Ovary (tissue), 9 donors: ENCODE data around the gene LRRN4CL. TPM values are rescaled to one million over a fixed set of nuclear protein-coding genes. Genes with fewer than 3 reads are reported as not detected.

ENCODE experiments used
- DNase-seq, 5 donors: peaks; one replicate each; pipeline ENCODE4 v3.0.0-alpha.2; 2019 to 2020
- H3K27ac ChIP-seq, 2 donors: fragments of 200-600 bp; one replicate each; pipeline versions ENCODE4 v1.5.1 to v1.8.0; 2019 to 2022
- H3K27me3 ChIP-seq: fragments of 200-600 bp; one replicate; pipeline ENCODE4 v1.8.0; 2022
- H3K36me3 ChIP-seq: fragments of 200-600 bp; sonication (generic); one replicate; pipeline ENCODE4 v1.5.1; 2019
- H3K4me1 ChIP-seq: one replicate; pipeline ENCODE4 v1.8.1; 2013; ENCODE audit warnings: mild to moderate bottlenecking, moderate library complexity; ENCODE audit not compliant: insufficient read depth
- H3K4me3 ChIP-seq: fragments of 200-600 bp; sonication (generic); one replicate; pipeline ENCODE4 v1.5.1; 2017
- H3K9me3 ChIP-seq, 2 donors: fragments of 200-600 bp in 1 of 2; sonication (generic) in 1 of 2; one replicate each; pipeline versions ENCODE4 v1.5.1 to v1.8.1; 2013 to 2019; ENCODE audit warnings: mild to moderate bottlenecking in 1 of 2, moderate library complexity in 1 of 2
- EP300 ChIP-seq: sonication (generic); formaldehyde crosslinking; IDR thresholded peaks from one replicate; pipeline ENCODE4 v1.6.1; 2017; ENCODE audit warnings: antibody characterized with exemption
- POLR2A ChIP-seq: fragments of 450-650 bp; IDR thresholded peaks from one replicate; pipeline ENCODE4 v1.6.1; 2017; ENCODE audit warnings: antibody characterized with exemption, mild to moderate bottlenecking, moderate library complexity
- WGBS, 3 donors: extraction: QIAGEN DNeasy Blood & Tissue Kit in 1 of 3; methylation state at CpG; one replicate each; pipeline versions ENCODE4 v1.1.5 to v1.1.7; 2013 to 2017; 5-methylcytosine and 5-hydroxymethylcytosine counted together
- intact Hi-C, 4 donors: fragments of 100-400 bp; cut with DNase I; formaldehyde crosslinking; loops; one replicate each; pipeline versions ENCODE4 v1.11.0 to v1.15.1; 2022 to 2023
- polyA plus RNA-seq, 2 donors: library from polyadenylated mRNA; stranded (reverse); fragments of 200-250 nt in 1 of 2; fragments of 350-450 nt in 1 of 2; fragmentation: Illumina TruSeq in 1 of 2; extraction: RNeasy Lipid Tissue Mini Kit (QIAGEN cat#74804) in 1 of 2; gene quantifications; one replicate each; pipeline ENCODE4 v1.2.3, GENCODE V29; 2013 to 2014
- total RNA-seq, 7 donors: library from RNA; depleted of rRNA in 2 of 7; stranded (reverse); fragments of >200 nt in 2 of 7; fragmentation: NEBNext Ultra II Directional in 3 of 7; extraction: Animal tissue kit (Norgen Biotek cat#: 25700) in 3 of 7; gene quantifications; one replicate each; pipeline versions ENCODE4 v1.1.0 to v1.2.4, GENCODE V29; 2016 to 2023
- TF ChIP-seq, protein P1 (sequence below), 3 donors: fragments of 450-650 bp in 2 of 3; fragments of 200-600 bp in 1 of 3; IDR thresholded peaks; one replicate each; pipeline versions ENCODE4 v1.5.1 to v1.8.0; 2016 to 2022; ENCODE audit warnings: antibody characterized with exemption in 3 of 3, mild to moderate bottlenecking in 1 of 3
- donor health status: DM: no; HTN: no; CAD: no; lungs with moderate emphysema.
- donor health status: DM: no; HTN: no; CAD: no.
- donor health status: Bipolar disorder and iron deficiency.
- donor health status: DM: yes; HTN: yes; CAD: no.
- donor health status: DM: no; HTN: no; CAD: no.
- donor health status: DM: yes; HTN: yes; CAD: no.

Gene LRRN4CL
- total and polyA plus RNA-seq, 9 donors: 18.5 to 38.6 (median 25.5) TPM

DNA sequence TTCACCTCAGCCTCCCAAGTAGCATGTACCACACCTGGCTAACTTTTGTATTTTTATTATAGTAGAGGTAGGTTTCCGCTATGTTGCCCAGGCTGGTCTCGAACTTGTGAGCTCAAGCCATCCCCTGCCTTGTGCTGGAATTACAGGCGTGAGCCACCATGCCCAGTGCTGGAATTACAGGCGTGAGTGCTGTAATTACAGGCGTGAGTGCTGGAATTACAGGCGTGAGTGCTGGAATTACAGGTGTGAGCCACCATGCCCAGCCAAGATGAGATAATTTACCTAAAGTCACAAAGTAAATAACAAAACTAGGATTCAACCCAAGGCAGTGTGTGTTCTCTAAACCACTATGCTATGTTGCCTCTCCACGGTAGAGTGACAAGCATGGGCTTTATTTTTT is 6.8 kb downstream of the LRRN4CL start:
- Histone ChIP-seq H3K4me1 (peaks cover 4% of the 10 kb centered on the region), H3K36me3 (no peaks in the 10 kb centered on the region), H3K4me3 (no peak overlapping the region), H3K27me3 (no peaks in the 10 kb centered on the region), H3K9me3 (no peaks in the 10 kb centered on the region), H3K27ac (no peak overlapping the region)
- intact Hi-C loops: no loop called here
- no peak for TF ChIP-seq EP300
- TF ChIP-seq, protein P1, sequence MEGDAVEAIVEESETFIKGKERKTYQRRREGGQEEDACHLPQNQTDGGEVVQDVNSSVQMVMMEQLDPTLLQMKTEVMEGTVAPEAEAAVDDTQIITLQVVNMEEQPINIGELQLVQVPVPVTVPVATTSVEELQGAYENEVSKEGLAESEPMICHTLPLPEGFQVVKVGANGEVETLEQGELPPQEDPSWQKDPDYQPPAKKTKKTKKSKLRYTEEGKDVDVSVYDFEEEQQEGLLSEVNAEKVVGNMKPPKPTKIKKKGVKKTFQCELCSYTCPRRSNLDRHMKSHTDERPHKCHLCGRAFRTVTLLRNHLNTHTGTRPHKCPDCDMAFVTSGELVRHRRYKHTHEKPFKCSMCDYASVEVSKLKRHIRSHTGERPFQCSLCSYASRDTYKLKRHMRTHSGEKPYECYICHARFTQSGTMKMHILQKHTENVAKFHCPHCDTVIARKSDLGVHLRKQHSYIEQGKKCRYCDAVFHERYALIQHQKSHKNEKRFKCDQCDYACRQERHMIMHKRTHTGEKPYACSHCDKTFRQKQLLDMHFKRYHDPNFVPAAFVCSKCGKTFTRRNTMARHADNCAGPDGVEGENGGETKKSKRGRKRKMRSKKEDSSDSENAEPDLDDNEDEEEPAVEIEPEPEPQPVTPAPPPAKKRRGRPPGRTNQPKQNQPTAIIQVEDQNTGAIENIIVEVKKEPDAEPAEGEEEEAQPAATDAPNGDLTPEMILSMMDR (IDR thresholded peaks at IDR 0.05): no peak
- TF ChIP-seq POLR2A: no peak
- 89 to 91% (median 89%) methylated on average over 7 of the region's 7 CpGs for WGBS, 3 donors
- no peak for DNase-seq

DNA sequence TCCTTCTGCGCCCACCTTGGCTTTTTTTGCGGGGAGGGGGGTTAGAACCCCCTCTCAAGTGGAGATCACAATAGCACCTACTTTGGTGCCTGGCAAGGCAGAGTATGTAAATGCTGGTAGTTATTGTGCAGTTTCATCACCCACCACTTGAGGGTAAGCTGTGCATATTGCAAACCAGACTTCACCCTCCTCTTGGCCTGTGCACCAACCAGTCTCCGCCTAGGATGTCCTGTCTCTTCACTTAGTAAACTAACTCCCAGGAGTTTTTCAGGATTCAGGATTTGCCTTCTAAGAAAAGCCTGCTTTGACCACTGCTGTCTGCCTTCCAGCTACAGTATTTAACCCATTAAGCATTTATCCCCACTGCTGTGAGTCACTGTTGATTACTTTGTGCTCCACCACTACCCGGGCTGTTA is 8.5 kb downstream of the LRRN4CL start:
- Histone ChIP-seq H3K27ac (no peak overlapping the region), H3K9me3 (no peaks in the 10 kb centered on the region), H3K4me1 (peaks cover 3% of the 10 kb centered on the region), H3K4me3 (no peak overlapping the region), H3K36me3 (no peaks in the 10 kb centered on the region), H3K27me3 (no peaks in the 10 kb centered on the region)
- 28 to 44% (median 33%) methylated on average over 4 of the region's 4 CpGs for WGBS, 3 donors
- TF ChIP-seq, protein P1 (IDR thresholded peaks at IDR 0.05): peak in 2 of 3 donors; percentile 40 to 54
- TF ChIP-seq EP300: no peak
- intact Hi-C loops: no loop called here
- DNase-seq: peak in 3 of 5 donors; percentile 52 to 60 (median 52)

DNA sequence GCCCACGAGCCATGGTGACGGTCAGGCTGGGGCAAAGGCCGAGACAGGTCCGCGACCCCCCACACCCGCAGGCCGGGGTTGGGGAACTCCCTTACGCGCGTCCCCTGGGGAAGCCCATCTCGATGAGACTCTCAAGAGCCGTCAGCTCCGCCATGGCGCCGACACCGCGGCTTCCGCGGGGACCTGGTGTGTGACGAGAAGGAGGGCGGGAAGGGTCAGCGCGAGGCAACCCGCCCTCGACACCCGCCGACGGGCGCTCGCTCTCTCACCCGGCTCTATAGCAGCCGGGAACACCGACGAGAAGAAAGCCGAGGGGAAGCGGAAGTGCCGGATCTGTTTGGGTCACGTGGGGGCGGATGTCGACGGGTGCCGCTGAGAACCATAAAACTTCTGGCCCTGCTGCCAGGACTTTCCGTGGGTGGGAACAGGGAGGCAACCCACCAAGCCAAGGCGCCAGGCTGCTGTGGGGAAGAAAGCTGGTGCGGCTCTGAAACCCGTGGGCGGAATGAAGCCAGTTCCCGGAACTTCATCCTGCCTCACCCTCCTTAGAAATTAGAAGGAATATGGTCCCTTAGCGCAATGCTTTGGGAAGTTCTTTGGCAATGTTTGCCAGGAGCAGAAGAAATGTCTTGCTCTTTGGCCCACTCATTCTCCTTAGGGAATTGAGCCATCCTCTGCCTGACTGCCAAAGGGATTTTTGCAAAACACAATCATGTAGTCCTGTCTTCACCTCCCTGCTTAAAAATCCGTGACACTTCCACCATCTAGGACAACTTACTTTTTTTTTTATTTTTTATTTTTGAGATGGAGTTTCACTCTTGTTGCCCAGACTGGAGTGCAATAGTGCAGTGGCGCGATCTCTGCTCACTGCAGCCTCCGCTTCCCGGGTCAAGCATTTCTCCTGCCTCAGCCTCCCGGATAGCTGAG is 10.3 kb downstream of the LRRN4CL start, which contains the start of gene UBXN1:
UBXN1 (minus strand) TSS at position 304 of the 927 bp plus-strand sequence; CDS start at position 154, 150 bp downstream.
- Histone ChIP-seq H3K27me3 (no peaks in the 10 kb centered on the region), H3K9me3 (no peaks in the 10 kb centered on the region), H3K36me3 (no peaks in the 10 kb centered on the region), H3K4me1 (peaks cover 3% of the 10 kb centered on the region), H3K27ac (peak within 1 kb of the TSS; percentile 73 to 82), H3K4me3 (peak within 1 kb of the TSS; percentile 60)
- WGBS, 3 donors: 1 to 5% (median 2%) methylated on average over 42 to 55 of the region's 55 CpGs
- intact Hi-C loops: loop anchor here in 2 of 4 donors (5.0 to 10.0 kb wide), 2 partner anchors 48 to 284 kb away; partner anchors contain the start of genes HNRNPUL2 (in 1 of the 2) and TTC9C (in 1 of the 2)
- DNase-seq: peak; percentile 88 to 92 (median 90)
- TF ChIP-seq EP300: peak; percentile 63
- TF ChIP-seq, protein P1 (IDR thresholded peaks at IDR 0.05): no peak
- TF ChIP-seq POLR2A: peak; percentile 57

DNA sequence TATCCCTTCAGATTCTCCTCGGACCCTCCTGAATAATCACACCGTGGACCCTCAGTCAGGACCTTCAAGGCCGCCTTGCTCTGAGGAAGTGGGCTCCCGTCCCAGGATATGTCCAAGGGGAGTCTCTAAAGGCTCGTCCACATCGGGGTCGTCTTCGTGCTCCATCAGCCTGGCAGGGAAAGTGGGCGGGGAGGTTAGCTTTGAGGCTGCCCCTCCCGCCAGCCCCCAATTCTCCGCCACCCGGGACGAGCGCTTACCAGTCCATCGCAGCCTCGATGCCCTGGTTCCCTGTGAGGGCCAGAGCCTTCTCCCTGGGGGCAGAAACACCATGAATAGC is 10.9 kb downstream of the LRRN4CL start:
- Histone ChIP-seq H3K36me3 (no peaks in the 10 kb centered on the region), H3K4me1 (peaks cover 3% of the 10 kb centered on the region), H3K9me3 (no peaks in the 10 kb centered on the region), H3K4me3 (peak overlapping the region; percentile 60), H3K27me3 (no peaks in the 10 kb centered on the region), H3K27ac (peak overlapping the region; percentile 73 to 82)
- intact Hi-C loops: loop anchor here in 2 of 4 donors (5.0 to 10.0 kb wide), 2 partner anchors 49 to 284 kb away; partner anchors contain the start of genes HNRNPUL2 (in 1 of the 2) and TTC9C (in 1 of the 2)
- WGBS, 3 donors: 1 to 4% (median 2%) methylated on average over 16 of the region's 16 CpGs
- no peak for DNase-seq
- TF ChIP-seq, protein P1 (IDR thresholded peaks at IDR 0.05): no peak
- TF ChIP-seq EP300 (no peak), POLR2A (no peak)
